ENCODE data around the gene ERG28.

- no peak for TF ChIP-seq EP300 (IDR thresholded peaks at IDR 0.05)
- no peak for TF ChIP-seq RFX5 (IDR thresholded peaks at IDR 0.05)
- no peak for TF ChIP-seq RAD21 (conservative IDR thresholded peaks at IDR 0.05 in 1 of 2, IDR thresholded peaks at IDR 0.05 in 1 of 2)
- TF ChIP-seq ZFP36 (IDR thresholded peaks at IDR 0.05; ENCODE audit: borderline replicate concordance, partially characterized antibody): no peak
- TF ChIP-seq REST (IDR thresholded peaks at IDR 0.05): no peak
- TF ChIP-seq KDM1A (IDR thresholded peaks at IDR 0.05; ENCODE audit: low read depth): no peak
- no peak for TF ChIP-seq ESRRA (IDR thresholded peaks at IDR 0.05; ENCODE audit: borderline replicate concordance, low read length)
- no peak for TF ChIP-seq CTCF (IDR thresholded peaks at IDR 0.05)
- TF ChIP-seq, protein P1, sequence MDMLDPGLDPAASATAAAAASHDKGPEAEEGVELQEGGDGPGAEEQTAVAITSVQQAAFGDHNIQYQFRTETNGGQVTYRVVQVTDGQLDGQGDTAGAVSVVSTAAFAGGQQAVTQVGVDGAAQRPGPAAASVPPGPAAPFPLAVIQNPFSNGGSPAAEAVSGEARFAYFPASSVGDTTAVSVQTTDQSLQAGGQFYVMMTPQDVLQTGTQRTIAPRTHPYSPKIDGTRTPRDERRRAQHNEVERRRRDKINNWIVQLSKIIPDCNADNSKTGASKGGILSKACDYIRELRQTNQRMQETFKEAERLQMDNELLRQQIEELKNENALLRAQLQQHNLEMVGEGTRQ (IDR thresholded peaks at IDR 0.05): no peak
- no peak for TF ChIP-seq POLR2A (IDR thresholded peaks at IDR 0.05; ENCODE audit: low read length)
- TF ChIP-seq PBX3 (IDR thresholded peaks at IDR 0.05): no peak
- TF ChIP-seq HDAC2 (IDR thresholded peaks at IDR 0.05): no peak
Measured at GRCh38 chr14:75689012-75689411, 28.3 kb upstream of the ERG28 start.
